Colon (tissue), 2 donors: ENCODE results near the gene KSR2.
"Not testable (repeated sequence)": the region's sequence is repeated elsewhere in the genome, so short reads cannot be mapped to it uniquely, and the experiment has no call there.

Experiments used
- FAIRE-seq: peaks from 2 replicates; lab custom pipeline; 2012; peaks lifted over from hg19 to GRCh38; lab: Jason Lieb, UNC
- donor health status: control.
- donor health status: control.

KSR2 gene

GRCh38 chr12:117968826-117969659, at the start of gene KSR2:
TSS of gene KSR2 (minus strand) at chr12:117968990. CDS start at chr12:117968255, 735 bp downstream.
- FAIRE-seq = no peak

- no peak for FAIRE-seq
Measured at GRCh38 chr12:118017926-118018325, 49.1 kb upstream of the KSR2 start.

- FAIRE-seq = no peak
Measured at GRCh38 chr12:118016424-118017264, 47.9 kb upstream of the KSR2 start, which contains the start of gene RFC5. TSS of gene RFC5 (plus strand) at chr12:118016703. CDS start at chr12:118016828, 125 bp downstream.

GRCh38 chr12:118015944-118016343, 47.2 kb upstream of the KSR2 start:
- FAIRE-seq = no peak

GRCh38 chr12:118015306-118015705, 46.5 kb upstream of the KSR2 start:
- no peak for FAIRE-seq

GRCh38 chr12:118013283-118013682, 44.5 kb upstream of the KSR2 start:
- FAIRE-seq = no peak

- no peak for FAIRE-seq
Measured at GRCh38 chr12:118011961-118012360, 43.2 kb upstream of the KSR2 start.

GRCh38 chr12:118011377-118011776, 42.6 kb upstream of the KSR2 start:
- no peak for FAIRE-seq

GRCh38 chr12:118010903-118011302, 42.1 kb upstream of the KSR2 start:
- no peak for FAIRE-seq

- FAIRE-seq = not testable (repeated sequence)
Measured at GRCh38 chr12:117999806-118000205, 31.0 kb upstream of the KSR2 start.

GRCh38 chr12:117998719-117999118, 29.9 kb upstream of the KSR2 start:
- no peak for FAIRE-seq

- no peak for FAIRE-seq
Measured at GRCh38 chr12:117994551-117995438, 26.0 kb upstream of the KSR2 start.

- FAIRE-seq = no peak
Measured at GRCh38 chr12:117986705-117987469, 18.1 kb upstream of the KSR2 start.

- FAIRE-seq = no peak
Measured at GRCh38 chr12:117985182-117985581, 16.4 kb upstream of the KSR2 start.

GRCh38 chr12:117981267-117981666, 12.5 kb upstream of the KSR2 start:
- FAIRE-seq = no peak

GRCh38 chr12:117980616-117981015, 11.8 kb upstream of the KSR2 start:
- no peak for FAIRE-seq

GRCh38 chr12:117977373-117977772, 8.6 kb upstream of the KSR2 start:
- FAIRE-seq = no peak

- no peak for FAIRE-seq
Measured at GRCh38 chr12:117975006-117975405, 6.2 kb upstream of the KSR2 start.

GRCh38 chr12:117972301-117972700, 3.5 kb upstream of the KSR2 start:
- FAIRE-seq = no peak

- no peak for FAIRE-seq
Measured at GRCh38 chr12:117970334-117970733, 1.5 kb upstream of the KSR2 start.

- no peak for FAIRE-seq
Measured at GRCh38 chr12:117968151-117968789, 520 bp downstream of the KSR2 start.
